Measurements from ENCODE around the gene LPO. TPM values are rescaled to one million over a fixed set of nuclear protein-coding genes. Genes with fewer than 3 reads are reported as not detected.

Gene LPO
- total and polyA plus RNA-seq, 2 donors from 2014 or later: not detected

- Histone ChIP-seq H3K27me3 (ENCODE audit: control insufficient read depth, insufficient read depth, low read length) (no peaks in the 10 kb centered on the region), H3K27ac (ENCODE audit: low read depth in 2 of 2, low read length in 2 of 2) (no peak overlapping the region), H3K9ac (ENCODE audit: low read length in 3 of 3) (no peak overlapping the region), H3K36me3 (ENCODE audit: control insufficient read depth in 2 of 3, insufficient read depth in 3 of 3, low read length in 3 of 3) (no peaks in the 10 kb centered on the region), H3K4me1 (ENCODE audit: control insufficient read depth in 2 of 3, insufficient read depth in 2 of 3, low read depth in 1 of 3, low read length in 3 of 3) (no peaks in the 10 kb centered on the region), H3K9me3 (ENCODE audit: control insufficient read depth in 2 of 3, insufficient read depth in 1 of 3, low read length in 3 of 3) (no peaks in the 10 kb centered on the region), H3K4me3 (ENCODE audit: low read length in 3 of 3) (no peak overlapping the region)
- FAIRE-seq (no peak), DNase-seq (no peak)
- intact Hi-C loops (cut with DNase I): no loop called here
- TF ChIP-seq CTCF (IDR thresholded peaks at IDR 0.05; ENCODE audit: borderline replicate concordance, extremely low read depth, insufficient read depth): no peak
Observed at GRCh38 chr17:58275417-58275816, 37.0 kb downstream of the LPO start.

DNA sequence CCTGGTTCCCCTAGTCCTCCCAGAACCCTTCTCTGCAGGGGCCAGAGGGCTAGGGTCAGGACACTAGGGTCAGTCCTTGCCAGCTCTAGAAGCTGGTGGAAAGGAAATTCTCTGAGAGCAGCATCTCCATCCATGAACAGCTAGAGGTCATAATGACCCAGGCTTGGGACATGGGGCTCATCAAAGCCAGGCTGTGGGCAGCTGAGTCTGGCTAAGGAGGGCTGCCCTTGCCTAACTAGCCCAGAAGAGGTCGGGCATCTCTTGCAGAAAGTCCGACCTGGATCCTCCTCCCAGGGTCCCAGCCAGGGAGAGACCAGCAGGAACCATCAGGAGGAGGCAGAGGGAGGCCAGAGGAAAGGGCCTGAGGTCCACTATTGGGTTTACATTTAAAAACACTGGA is 38.0 kb downstream of the LPO start:
- H3K4me3 ChIP-seq (ENCODE audit: low read length in 3 of 3): no peak overlapping the region
- FAIRE-seq: no peak
- H3K27ac ChIP-seq (ENCODE audit: low read depth in 2 of 2, low read length in 2 of 2): no peak overlapping the region
- no peak for TF ChIP-seq CTCF (IDR thresholded peaks at IDR 0.05; ENCODE audit: borderline replicate concordance, extremely low read depth, insufficient read depth)
- intact Hi-C loops (cut with DNase I): no loop called here
- H3K36me3 ChIP-seq (ENCODE audit: control insufficient read depth in 2 of 3, insufficient read depth in 3 of 3, low read length in 3 of 3): no peaks in the 10 kb centered on the region
- H3K9ac ChIP-seq (ENCODE audit: low read length in 3 of 3): no peak overlapping the region
- H3K9me3 ChIP-seq (ENCODE audit: control insufficient read depth in 2 of 3, insufficient read depth in 1 of 3, low read length in 3 of 3): no peaks in the 10 kb centered on the region
- peak in 1 of 5 donors; percentile 39 for DNase-seq
- no peaks in the 10 kb centered on the region for H3K27me3 ChIP-seq (ENCODE audit: control insufficient read depth, insufficient read depth, low read length)
- no peaks in the 10 kb centered on the region for H3K4me1 ChIP-seq (ENCODE audit: control insufficient read depth in 2 of 3, insufficient read depth in 2 of 3, low read depth in 1 of 3, low read length in 3 of 3)

GRCh38 chr17:58277107-58277801 is 38.9 kb downstream of the LPO start:
- intact Hi-C loops (cut with DNase I): no loop called here
- Histone ChIP-seq H3K27ac (ENCODE audit: low read depth in 2 of 2, low read length in 2 of 2) (no peak overlapping the region), H3K9ac (ENCODE audit: low read length in 3 of 3) (no peak overlapping the region), H3K4me1 (ENCODE audit: control insufficient read depth in 2 of 3, insufficient read depth in 2 of 3, low read depth in 1 of 3, low read length in 3 of 3) (no peaks in the 10 kb centered on the region), H3K9me3 (ENCODE audit: control insufficient read depth in 2 of 3, insufficient read depth in 1 of 3, low read length in 3 of 3) (no peaks in the 10 kb centered on the region), H3K4me3 (ENCODE audit: low read length in 3 of 3) (no peak overlapping the region), H3K36me3 (ENCODE audit: control insufficient read depth in 2 of 3, insufficient read depth in 3 of 3, low read length in 3 of 3) (no peaks in the 10 kb centered on the region), H3K27me3 (ENCODE audit: control insufficient read depth, insufficient read depth, low read length) (no peaks in the 10 kb centered on the region)
- no peak for FAIRE-seq
- DNase-seq: no peak
- TF ChIP-seq CTCF (IDR thresholded peaks at IDR 0.05; ENCODE audit: borderline replicate concordance, extremely low read depth, insufficient read depth): peak; percentile 7

All from kidney (tissue), 14 donors.